HG03196 (cell line): ENCODE data around the gene C1orf52.

Experiments
- ATAC-seq: cut with Tn5 transposase; IDR thresholded peaks from one replicate; pipeline ENCODE4 v1.9.1; 2021; ENCODE audit not compliant: unreplicated experiment

C1orf52 gene

DNA sequence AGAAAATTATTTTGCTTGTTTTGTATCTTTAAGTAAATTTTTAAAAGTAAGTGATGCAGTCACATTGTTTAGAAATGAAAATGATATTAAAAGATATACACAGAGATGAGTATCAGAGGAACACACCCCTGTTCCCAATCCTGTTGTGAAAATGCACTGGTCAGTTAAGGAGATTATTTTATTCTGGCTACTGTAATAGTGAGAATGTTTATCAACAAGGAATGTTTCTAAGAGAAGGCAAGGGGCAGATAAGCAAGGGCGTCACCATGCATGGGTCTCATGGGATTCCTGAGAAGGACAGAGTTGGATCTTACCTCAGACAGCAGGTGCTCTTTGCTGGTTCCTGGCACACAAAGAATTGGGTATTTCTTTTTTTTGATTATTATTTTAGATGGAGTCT lies 21.8 kb downstream of the C1orf52 start:
- ATAC-seq, result no peak

DNA sequence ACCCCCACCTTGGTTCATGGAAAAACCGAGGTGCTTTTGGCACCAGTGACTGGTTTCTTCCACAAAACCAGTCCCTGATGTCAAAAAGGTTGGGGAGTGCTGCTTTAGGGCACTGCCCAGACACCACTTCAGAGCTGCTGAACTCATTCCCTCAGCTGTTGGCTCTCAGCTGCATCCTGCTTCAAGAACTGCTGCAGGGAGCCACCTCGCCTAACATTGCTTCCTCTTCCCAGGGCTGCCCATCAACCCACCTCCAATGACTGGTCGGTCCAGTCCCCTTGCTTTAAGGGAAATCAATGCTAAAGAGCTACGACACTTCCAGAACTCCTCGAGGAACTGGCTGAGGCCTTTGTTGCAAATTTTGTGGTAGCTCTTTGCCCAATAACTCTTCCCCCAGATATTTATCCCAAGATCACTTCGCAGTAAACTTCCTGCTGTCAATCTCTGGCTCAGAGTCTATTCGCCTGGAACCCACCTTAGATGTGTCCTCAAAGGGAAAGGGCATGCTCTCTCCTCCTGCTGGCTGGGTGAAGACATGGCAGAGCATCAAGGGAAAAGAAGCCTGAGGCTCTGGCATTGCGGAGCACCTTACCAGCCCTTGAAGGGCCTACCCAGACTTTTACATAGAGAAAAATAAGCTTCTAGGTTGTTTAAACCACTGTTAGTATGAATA lies 29.0 kb downstream of the C1orf52 start:
- no peak for ATAC-seq

DNA sequence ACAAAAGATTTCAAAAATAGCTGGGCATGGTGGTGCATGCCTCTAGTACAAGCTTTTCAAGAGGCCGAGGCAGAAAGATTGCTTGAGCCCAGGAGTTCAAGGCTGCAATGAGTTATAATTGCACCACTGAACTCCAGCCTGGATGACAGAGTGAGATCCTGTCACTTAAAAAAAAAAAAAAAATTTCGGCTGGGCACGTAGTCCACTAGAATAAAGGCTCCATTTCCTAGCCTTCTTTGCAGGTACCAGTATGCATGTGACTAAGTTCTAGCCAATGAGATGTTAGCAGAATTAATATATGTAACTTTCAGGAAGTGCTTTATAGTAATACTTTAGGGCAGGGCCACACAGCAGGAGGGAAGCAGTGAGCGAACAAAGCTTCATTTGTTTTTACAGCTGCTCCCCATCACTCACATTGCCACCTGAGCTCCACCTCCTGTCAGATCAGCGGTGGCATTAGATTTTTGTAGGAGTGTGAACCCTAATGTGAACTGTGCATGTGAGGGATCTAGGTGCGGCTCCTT lies 29.8 kb downstream of the C1orf52 start:
- no peak for ATAC-seq

- ATAC-seq, result no peak
Measured at GRCh38 chr1:85228972-85229371, 30.5 kb downstream of the C1orf52 start.

GRCh38 chr1:85225624-85226380 lies 33.7 kb downstream of the C1orf52 start:
- ATAC-seq, result no peak

DNA sequence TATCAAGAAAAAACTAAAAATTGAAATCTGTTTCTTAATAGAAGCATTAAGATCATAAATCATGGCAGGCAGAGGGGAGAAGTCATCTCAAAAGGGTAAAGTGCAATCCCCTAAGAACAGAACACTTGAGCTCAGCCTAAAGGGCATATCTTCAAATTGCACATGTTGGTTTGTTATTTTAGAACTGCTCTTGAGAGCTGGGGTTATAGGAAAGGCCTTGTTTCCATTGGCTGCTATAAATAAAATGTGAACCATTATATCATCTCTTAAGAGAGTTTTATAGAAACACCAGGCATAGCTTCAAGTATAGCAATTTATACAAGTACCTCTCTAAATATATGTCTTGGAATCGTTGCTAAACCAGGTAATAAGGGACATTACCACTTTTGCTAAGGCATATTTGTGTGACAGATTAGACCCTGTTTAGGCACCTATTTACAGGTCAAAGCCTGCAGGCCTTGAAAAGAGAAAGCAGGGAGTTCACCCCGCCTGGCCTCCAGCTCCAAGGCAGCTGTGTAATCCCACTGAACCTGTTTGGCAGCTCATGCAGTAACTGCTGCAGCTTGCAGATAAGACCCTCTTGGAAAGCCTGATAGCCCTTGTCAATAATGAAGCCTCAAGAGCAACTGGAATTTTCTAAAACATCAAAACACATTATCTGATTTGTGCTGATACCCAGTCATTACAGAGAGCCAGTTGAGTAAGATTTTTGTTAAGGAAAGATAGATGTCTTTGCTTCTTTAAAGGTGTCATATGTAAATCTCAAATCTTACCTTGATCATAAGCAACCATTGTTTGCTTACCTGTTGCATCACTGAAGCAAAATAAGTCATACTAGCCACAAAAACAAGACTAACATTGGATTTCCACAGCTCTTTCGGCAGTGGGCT lies 34.5 kb downstream of the C1orf52 start:
- no peak for ATAC-seq

GRCh38 chr1:85224295-85224694 lies 35.2 kb downstream of the C1orf52 start:
- ATAC-seq, result no peak

DNA sequence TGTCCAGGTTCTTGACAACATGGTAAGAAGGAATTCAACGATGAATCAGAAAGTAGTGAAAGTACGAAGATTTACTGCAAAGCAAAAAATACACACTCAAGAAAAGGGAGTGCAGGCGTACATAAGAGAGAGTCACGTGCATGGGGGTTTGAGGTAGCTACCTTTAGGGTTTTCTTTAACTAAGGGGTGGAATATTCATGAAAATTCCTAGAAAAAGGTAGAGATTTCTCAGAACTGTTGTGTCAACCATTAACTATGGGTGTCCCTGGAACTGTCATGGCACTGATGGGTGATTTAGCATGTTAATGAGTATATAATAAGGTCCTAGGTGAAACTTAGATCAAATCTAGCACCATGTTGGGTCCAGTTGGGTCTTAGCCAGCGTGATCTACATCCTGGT lies 36.1 kb downstream of the C1orf52 start:
- ATAC-seq, result no peak

GRCh38 chr1:85220756-85221201 lies 38.7 kb downstream of the C1orf52 start:
- no peak for ATAC-seq

GRCh38 chr1:85219853-85220610 lies 39.4 kb downstream of the C1orf52 start:
- ATAC-seq, result no peak

GRCh38 chr1:85216697-85217096 lies 42.8 kb downstream of the C1orf52 start:
- no peak for ATAC-seq

- ATAC-seq, result no peak
Measured at GRCh38 chr1:85214654-85215053, 44.8 kb downstream of the C1orf52 start.

DNA sequence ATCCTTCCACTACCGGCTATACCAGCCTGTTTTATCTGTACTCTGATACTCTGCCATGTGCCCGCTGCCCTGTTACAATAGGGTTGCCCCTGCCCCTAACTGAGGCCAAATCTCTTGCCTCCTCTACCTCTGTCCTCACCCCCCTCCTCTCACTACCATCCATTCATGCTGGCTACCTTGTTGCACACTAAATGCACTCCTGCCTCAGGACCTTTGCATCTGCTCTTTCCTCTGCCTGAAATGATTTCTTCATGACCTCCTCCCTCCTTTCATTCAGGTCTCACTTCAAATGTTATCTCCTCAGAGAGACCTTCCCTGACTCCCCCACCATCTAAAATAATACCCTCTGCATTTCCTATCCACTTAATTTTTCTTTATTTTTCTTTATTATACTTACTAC lies 51.0 kb downstream of the C1orf52 start:
- ATAC-seq, result no peak

GRCh38 chr1:85203573-85204171 lies 55.8 kb downstream of the C1orf52 start:
- no peak for ATAC-seq

GRCh38 chr1:85202864-85203255 lies 56.6 kb downstream of the C1orf52 start:
- ATAC-seq, result no peak

GRCh38 chr1:85202092-85202863 lies 57.2 kb downstream of the C1orf52 start:
- ATAC-seq, result no peak

DNA sequence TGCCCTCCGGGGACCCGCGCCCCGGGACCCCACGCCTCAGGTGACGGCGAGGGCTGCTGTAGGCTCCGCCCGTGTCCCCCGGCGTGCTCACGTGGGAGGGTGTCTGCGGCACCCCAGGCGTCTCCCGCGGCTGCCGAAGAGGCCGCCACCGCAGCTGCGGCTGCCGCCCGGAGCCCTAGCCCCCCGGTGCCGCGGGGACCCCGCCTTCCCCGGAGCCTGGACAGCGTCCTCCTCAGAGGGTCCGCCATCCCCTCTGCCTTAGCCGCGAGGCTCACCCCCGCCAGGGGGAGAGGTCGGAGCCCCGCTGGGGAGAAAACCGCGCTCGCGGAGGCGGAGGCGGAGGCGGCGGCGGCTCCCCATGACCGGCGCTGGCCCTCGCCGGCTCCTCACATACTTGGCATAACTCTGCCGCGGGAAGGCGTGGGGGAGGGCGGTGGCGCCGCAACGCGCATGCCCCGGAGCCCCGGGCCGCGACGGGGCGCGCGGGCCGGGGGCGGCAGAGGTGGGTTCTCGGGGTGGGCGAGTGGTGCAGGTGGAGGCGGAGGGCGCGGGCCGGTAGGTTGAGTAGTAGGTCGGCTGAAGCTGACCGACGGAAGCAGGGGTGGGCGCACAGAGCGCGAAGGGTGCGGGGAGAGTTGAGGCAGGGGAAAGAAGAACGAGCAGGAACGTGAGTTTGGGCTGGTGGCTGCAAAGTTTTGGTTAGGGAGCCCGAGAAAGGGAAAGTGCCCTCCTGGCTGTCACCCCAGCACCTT lies 57.9 kb downstream of the C1orf52 start:
- ATAC-seq, result peak; percentile 50

DNA sequence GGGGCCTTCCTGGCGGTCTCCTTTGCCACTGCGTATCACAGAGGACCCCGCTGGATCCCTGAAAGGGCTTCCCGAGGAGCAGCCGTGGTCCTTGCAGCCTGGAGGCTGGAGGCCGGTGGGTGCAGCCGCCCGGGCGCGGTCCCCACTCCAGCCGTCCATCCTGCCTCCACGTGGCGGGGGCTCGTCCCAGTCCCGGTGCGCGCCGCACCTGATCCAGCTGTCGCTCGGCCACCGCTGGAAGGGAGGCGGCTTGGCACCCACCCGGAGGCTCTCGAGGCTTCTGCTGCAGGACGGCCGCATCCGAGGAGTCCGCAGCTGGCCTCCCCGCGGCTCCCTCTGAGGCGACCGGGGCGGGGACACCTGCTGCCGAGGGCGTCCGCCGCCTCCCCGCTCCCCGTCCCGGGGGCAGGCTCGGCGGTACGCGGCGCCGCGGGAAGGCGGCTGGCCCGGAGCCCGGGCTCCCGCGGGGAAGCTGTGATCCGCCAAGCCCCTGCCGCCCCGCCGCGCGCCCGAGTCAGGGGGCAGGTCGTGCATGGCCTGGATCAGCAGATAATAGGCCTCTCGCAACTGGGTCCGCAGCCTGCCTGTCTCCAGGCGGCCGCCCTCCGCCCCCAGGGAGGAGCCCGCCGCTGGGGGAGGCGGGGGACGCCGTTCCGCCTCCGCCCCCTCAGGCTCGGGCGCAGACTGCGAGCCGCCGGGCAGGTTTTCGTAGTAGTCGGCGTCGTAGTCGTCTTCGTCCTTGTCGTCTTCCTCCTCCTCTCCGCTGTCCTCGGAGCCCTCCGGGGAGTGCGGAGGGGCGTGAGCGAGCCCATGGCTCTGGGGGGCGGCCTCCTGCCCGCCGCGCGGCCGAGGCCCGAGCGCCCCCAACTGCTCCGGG lies 58.8 kb downstream of the C1orf52 start, which contains the start of gene SYDE2:
Gene SYDE2 (minus strand): TSS at position 554 of the 877 bp plus-strand sequence. CDS start 20 bp downstream, at position 534.
- peak; percentile 77 for ATAC-seq
